ENCODE results near the gene APBB2.

APBB2 gene

DNA sequence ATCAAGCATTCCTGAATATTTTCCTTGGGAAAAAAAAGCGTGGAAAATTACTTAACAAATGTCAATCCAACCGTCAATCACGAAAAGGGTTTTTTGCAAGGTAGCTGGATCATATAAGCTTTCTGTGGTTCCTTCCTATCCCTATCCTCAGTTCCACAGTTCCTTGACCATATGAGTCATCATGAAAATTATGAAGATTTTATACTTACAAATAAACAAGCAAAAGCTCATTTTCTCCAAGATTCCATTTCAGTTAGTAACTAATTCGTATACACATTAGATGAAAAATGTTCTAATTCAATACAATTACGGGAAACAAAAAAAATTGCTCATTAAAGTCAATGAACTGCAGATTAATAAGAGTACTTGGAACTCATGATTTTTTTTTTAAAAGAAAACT is 235.8 kb downstream of the APBB2 start:
- H4K20me1 ChIP-seq (ENCODE audit: insufficient read depth): no peaks in the 10 kb centered on the region
- no peak overlapping the region for H3K4me3 ChIP-seq (IDR thresholded peaks at IDR 0.05; ENCODE audit: insufficient read depth, low read depth, low read length)
- no peak overlapping the region for H3K4me2 ChIP-seq
- H3K79me2 ChIP-seq (ENCODE audit: insufficient read depth, low read depth): no peaks in the 10 kb centered on the region
- H3K27me3 ChIP-seq (ENCODE audit: insufficient read depth, low read depth): no peaks in the 10 kb centered on the region
- H2AFZ ChIP-seq (ENCODE audit: low read depth): no peak overlapping the region
- H3K9ac ChIP-seq: no peak overlapping the region
- no peaks in the 10 kb centered on the region for H3K4me1 ChIP-seq (ENCODE audit: low read depth, poor library complexity, severe bottlenecking)
- H3K36me3 ChIP-seq (ENCODE audit: insufficient read depth): no peaks in the 10 kb centered on the region
- TF ChIP-seq, protein P1, sequence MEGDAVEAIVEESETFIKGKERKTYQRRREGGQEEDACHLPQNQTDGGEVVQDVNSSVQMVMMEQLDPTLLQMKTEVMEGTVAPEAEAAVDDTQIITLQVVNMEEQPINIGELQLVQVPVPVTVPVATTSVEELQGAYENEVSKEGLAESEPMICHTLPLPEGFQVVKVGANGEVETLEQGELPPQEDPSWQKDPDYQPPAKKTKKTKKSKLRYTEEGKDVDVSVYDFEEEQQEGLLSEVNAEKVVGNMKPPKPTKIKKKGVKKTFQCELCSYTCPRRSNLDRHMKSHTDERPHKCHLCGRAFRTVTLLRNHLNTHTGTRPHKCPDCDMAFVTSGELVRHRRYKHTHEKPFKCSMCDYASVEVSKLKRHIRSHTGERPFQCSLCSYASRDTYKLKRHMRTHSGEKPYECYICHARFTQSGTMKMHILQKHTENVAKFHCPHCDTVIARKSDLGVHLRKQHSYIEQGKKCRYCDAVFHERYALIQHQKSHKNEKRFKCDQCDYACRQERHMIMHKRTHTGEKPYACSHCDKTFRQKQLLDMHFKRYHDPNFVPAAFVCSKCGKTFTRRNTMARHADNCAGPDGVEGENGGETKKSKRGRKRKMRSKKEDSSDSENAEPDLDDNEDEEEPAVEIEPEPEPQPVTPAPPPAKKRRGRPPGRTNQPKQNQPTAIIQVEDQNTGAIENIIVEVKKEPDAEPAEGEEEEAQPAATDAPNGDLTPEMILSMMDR (conservative IDR thresholded peaks at IDR 0.05; ENCODE audit: low read depth, low read length): no peak
- no peak overlapping the region for H3K27ac ChIP-seq

DNA sequence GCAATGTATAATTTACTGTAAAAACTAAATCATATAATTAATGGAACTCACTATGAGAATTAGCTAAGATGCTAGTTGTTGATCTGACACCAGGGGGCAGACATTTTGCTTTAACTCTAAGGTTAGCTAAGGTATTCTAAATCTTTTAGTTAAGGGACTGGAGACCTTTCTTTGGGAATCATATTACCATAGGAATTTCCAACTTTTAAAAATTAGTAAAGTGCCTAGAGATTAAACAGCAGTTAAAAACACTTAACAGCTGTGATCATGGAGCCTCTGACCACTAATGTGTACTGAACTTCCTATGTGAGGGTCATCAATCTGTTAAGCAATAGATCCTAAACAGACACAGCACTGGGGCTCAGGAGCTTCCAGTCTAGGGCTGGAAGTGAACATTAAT is 238.0 kb downstream of the APBB2 start:
- Histone ChIP-seq H3K4me3 (IDR thresholded peaks at IDR 0.05; ENCODE audit: insufficient read depth, low read depth, low read length) (no peak overlapping the region), H3K4me2 (no peak overlapping the region), H3K36me3 (ENCODE audit: insufficient read depth) (no peaks in the 10 kb centered on the region)

DNA sequence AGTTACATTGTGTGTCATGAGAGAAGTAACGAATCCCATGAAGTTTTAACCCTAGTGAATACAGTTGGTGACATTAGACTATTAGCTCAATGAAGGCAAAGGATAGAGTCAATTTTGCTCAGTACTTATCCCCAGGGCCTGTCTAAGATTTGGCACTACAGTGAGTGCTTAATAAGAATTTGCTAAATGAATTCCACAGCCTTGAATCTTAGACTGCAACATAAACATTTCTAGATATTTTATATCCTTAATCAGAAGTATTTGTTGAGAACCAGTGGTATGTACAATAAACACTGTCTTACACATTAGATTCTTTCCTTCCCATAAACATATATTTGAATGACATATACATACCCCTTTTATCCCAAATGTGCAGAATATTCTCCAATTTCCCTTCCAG is 241.6 kb downstream of the APBB2 start:
- TF ChIP-seq, protein P1 (conservative IDR thresholded peaks at IDR 0.05; ENCODE audit: low read depth, low read length): no peak
- H3K27me3 ChIP-seq (ENCODE audit: insufficient read depth, low read depth): no peaks in the 10 kb centered on the region
- no peak overlapping the region for H3K4me2 ChIP-seq
- no peak overlapping the region for H2AFZ ChIP-seq (ENCODE audit: low read depth)
- no peak overlapping the region for H3K4me3 ChIP-seq (IDR thresholded peaks at IDR 0.05; ENCODE audit: insufficient read depth, low read depth, low read length)
- H3K79me2 ChIP-seq (ENCODE audit: insufficient read depth, low read depth): no peaks in the 10 kb centered on the region
- H3K9ac ChIP-seq: no peak overlapping the region
- no peaks in the 10 kb centered on the region for H4K20me1 ChIP-seq (ENCODE audit: insufficient read depth)
- no peaks in the 10 kb centered on the region for H3K4me1 ChIP-seq (ENCODE audit: low read depth, poor library complexity, severe bottlenecking)
- H3K36me3 ChIP-seq (ENCODE audit: insufficient read depth): no peaks in the 10 kb centered on the region
- no peak overlapping the region for H3K27ac ChIP-seq

More for the DNA sequence above, 238.0 kb downstream of the APBB2 start:
- Histone ChIP-seq H2AFZ (ENCODE audit: low read depth) (no peak overlapping the region), H3K4me1 (ENCODE audit: low read depth, poor library complexity, severe bottlenecking) (no peaks in the 10 kb centered on the region), H4K20me1 (ENCODE audit: insufficient read depth) (no peaks in the 10 kb centered on the region), H3K9ac (no peak overlapping the region), H3K79me2 (ENCODE audit: insufficient read depth, low read depth) (no peaks in the 10 kb centered on the region), H3K27ac (no peak overlapping the region), H3K27me3 (ENCODE audit: insufficient read depth, low read depth) (no peaks in the 10 kb centered on the region)
- TF ChIP-seq, protein P1 (conservative IDR thresholded peaks at IDR 0.05; ENCODE audit: low read depth, low read length): peak; percentile 69

DNA sequence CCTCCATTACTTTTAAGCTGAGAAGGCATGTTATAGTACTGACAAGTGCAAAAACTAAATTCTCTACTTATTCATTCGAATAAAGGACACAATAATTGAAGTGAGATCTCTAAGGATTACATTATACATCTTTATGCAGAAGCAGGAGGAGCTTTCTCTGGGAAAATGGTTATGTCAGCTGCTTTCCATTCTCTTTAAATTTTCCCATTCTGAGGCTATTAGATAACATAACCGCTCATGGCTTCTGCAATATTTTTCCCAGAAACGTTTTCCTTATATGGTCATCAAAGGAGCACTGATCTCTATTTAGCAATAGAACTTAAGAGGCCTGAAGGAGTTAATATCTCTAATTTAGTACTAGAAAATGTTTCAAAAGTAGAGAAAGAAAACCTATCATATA is 243.0 kb downstream of the APBB2 start:
- no peaks in the 10 kb centered on the region for H3K79me2 ChIP-seq (ENCODE audit: insufficient read depth, low read depth)
- TF ChIP-seq, protein P1 (conservative IDR thresholded peaks at IDR 0.05; ENCODE audit: low read depth, low read length): no peak
- no peak overlapping the region for H3K9ac ChIP-seq
- H3K4me3 ChIP-seq (IDR thresholded peaks at IDR 0.05; ENCODE audit: insufficient read depth, low read depth, low read length): no peak overlapping the region
- no peaks in the 10 kb centered on the region for H3K4me1 ChIP-seq (ENCODE audit: low read depth, poor library complexity, severe bottlenecking)
- H3K27me3 ChIP-seq (ENCODE audit: insufficient read depth, low read depth): no peaks in the 10 kb centered on the region
- H3K4me2 ChIP-seq: no peak overlapping the region
- no peaks in the 10 kb centered on the region for H3K36me3 ChIP-seq (ENCODE audit: insufficient read depth)
- H3K27ac ChIP-seq: no peak overlapping the region
- no peak overlapping the region for H2AFZ ChIP-seq (ENCODE audit: low read depth)
- no peaks in the 10 kb centered on the region for H4K20me1 ChIP-seq (ENCODE audit: insufficient read depth)

Measured in KMS-11 (cell line).